Measurements from ENCODE around the gene NFIA. TPM values are rescaled to one million over a fixed set of nuclear protein-coding genes. Genes with fewer than 3 reads are reported as not detected.

Gene NFIA
- total and polyA plus RNA-seq, 8 donors: 9.6 to 108 (median 37.2) TPM

DNA sequence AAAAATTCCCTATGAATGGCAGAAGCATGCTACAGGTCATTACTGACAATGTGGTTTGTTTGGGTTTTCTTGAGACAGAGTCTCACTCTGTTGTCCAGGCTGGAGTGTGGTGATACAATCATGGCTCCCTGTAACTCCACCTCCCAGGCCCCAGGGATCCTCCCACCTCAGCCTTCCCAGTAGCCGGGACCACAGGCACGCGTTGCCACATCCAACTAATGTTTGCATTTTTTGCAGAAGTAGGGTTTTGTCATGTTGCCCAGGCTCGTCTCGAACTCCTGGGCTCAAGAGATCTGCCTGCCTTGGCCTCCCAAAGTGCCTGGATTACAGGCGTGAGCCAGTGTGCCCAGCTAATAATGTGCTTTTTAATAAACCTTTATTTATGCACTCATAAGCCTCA lies 259.1 kb downstream of the NFIA start:
- TF ChIP-seq EP300 (IDR thresholded peaks at IDR 0.05) (no peak), POLR2AphosphoS5 (IDR thresholded peaks at IDR 0.05) (no peak), CTCF (IDR thresholded peaks at IDR 0.05) (no peak), POLR2A (IDR thresholded peaks at IDR 0.05) (no peak)
- no peak overlapping the region for H3K27ac ChIP-seq
- H3K9me3 ChIP-seq: no peaks in the 10 kb centered on the region
- H3K4me3 ChIP-seq: no peak overlapping the region
- peaks cover 16 to 38% (median 28%) of the 10 kb centered on the region in 4 donors for H3K4me1 ChIP-seq
- DNase-seq: no peak
- no peaks in the 10 kb centered on the region for H3K27me3 ChIP-seq
- H3K36me3 ChIP-seq: no peaks in the 10 kb centered on the region
- 70 to 93% (median 83%) methylated on average over 6 of the region's 6 CpGs for WGBS, 5 donors
- intact Hi-C loops (cut with DNase I; ENCODE audit: low total_unique reads): no loop called here

GRCh38 chr1:61343734-61344420 lies 261.5 kb downstream of the NFIA start:
- intact Hi-C loops (cut with DNase I; ENCODE audit: low total_unique reads): no loop called here
- H3K36me3 ChIP-seq: peaks cover 0 to 9% (median 0%) of the 10 kb centered on the region in 4 donors
- peak in 1 of 2 donors; percentile 28 for DNase-seq
- no peak overlapping the region for H3K4me3 ChIP-seq
- H3K27ac ChIP-seq: no peak overlapping the region
- 69 to 87% (median 79%) methylated on average over 6 of the region's 6 CpGs for WGBS, 5 donors
- no peaks in the 10 kb centered on the region for H3K27me3 ChIP-seq
- H3K4me1 ChIP-seq: peaks cover 4 to 21% (median 9%) of the 10 kb centered on the region in 4 donors
- no peaks in the 10 kb centered on the region for H3K9me3 ChIP-seq
- TF ChIP-seq EP300 (IDR thresholded peaks at IDR 0.05) (no peak), POLR2A (IDR thresholded peaks at IDR 0.05) (no peak), CTCF (IDR thresholded peaks at IDR 0.05) (no peak), POLR2AphosphoS5 (IDR thresholded peaks at IDR 0.05) (no peak)

DNA sequence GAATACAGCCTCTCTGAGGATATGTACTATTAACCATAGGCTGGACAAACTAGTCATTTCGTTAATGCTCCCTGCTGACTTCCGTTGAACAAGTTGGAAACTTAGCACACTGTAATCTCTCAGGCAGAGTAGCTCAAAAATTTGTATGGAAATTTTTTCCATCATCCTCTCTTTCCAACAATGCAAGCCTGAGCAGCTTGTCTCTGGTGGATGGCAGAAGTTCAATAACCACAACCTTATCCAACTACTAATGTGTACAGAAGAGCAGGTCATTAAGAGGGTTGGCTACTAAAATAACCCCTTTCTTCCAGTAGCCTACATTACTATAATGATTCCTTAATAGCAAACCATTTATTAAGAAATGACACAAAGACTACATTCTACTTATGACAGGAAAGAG lies 262.3 kb downstream of the NFIA start:
- Histone ChIP-seq H3K27ac (no peak overlapping the region), H3K36me3 (peaks cover 0 to 9% (median 0%) of the 10 kb centered on the region in 4 donors), H3K9me3 (no peaks in the 10 kb centered on the region), H3K4me3 (no peak overlapping the region), H3K27me3 (no peaks in the 10 kb centered on the region), H3K4me1 (peaks cover 0 to 21% (median 6%) of the 10 kb centered on the region in 4 donors)
- WGBS, 5 donors: 33 to 45% (median 42%) methylated on average over 2 of the region's 2 CpGs
- TF ChIP-seq POLR2AphosphoS5 (IDR thresholded peaks at IDR 0.05) (no peak), CTCF (IDR thresholded peaks at IDR 0.05) (no peak), EP300 (IDR thresholded peaks at IDR 0.05) (no peak), POLR2A (IDR thresholded peaks at IDR 0.05) (no peak)
- intact Hi-C loops (cut with DNase I; ENCODE audit: low total_unique reads): no loop called here
- DNase-seq: peak in 1 of 2 donors; percentile 13

GRCh38 chr1:61348025-61348665 lies 265.8 kb downstream of the NFIA start:
- WGBS, 5 donors: 77 to 85% (median 80%) methylated on average over 3 of the region's 3 CpGs
- no peak for DNase-seq
- peaks cover 0 to 18% (median 9%) of the 10 kb centered on the region in 4 donors for H3K36me3 ChIP-seq
- H3K27me3 ChIP-seq: no peaks in the 10 kb centered on the region
- peaks cover 0 to 30% (median 6%) of the 10 kb centered on the region in 4 donors for H3K4me1 ChIP-seq
- intact Hi-C loops (cut with DNase I; ENCODE audit: low total_unique reads): no loop called here
- no peak for TF ChIP-seq CTCF (IDR thresholded peaks at IDR 0.05)
- no peak for TF ChIP-seq POLR2A (IDR thresholded peaks at IDR 0.05)
- no peak for TF ChIP-seq POLR2AphosphoS5 (IDR thresholded peaks at IDR 0.05)
- TF ChIP-seq EP300 (IDR thresholded peaks at IDR 0.05): no peak
- H3K9me3 ChIP-seq: no peaks in the 10 kb centered on the region
- no peak overlapping the region for H3K27ac ChIP-seq
- no peak overlapping the region for H3K4me3 ChIP-seq
